ENCODE data around the gene OLFML2A.

Gene OLFML2A

DNA sequence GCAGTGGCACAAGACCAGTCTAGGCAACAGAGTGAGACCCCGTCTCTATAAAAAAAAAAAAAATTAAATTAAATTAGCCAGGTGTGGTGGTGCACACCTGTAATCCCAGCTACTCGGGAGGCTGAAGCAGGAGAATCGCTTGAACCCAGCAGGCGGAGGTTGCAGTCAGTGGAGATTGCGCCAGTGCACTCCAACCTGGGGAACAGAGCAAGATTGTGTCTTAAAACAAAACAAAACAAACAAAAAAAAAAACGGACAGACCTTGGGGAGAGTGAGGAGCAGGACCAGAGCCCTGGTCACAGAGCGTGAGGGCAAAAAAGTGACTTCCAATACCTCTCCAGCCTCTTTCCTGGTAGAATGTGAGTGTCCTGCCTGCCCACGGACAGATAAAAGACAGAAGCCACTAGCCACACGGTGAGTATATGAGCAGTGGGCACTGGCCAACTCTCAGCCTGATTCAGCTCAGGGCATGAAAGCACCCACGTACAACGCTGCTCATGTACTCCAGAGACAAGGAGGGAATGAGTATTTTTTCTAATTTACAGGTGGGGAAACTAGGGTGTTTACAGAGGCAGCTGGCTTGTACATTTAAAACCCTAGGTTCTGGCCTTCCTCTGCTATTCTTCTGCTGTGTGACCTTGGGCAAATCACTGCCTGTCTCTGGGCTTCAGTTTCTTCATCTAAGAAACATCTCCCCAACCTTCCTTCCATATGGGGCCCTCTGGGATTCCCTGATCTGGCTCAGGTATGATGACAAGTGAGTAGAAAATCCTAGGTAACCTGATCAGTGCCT, 1.8 kb downstream of the OLFML2A start:
- no peak for DNase-seq (ENCODE audit: low read depth in 3 of 3)

DNA sequence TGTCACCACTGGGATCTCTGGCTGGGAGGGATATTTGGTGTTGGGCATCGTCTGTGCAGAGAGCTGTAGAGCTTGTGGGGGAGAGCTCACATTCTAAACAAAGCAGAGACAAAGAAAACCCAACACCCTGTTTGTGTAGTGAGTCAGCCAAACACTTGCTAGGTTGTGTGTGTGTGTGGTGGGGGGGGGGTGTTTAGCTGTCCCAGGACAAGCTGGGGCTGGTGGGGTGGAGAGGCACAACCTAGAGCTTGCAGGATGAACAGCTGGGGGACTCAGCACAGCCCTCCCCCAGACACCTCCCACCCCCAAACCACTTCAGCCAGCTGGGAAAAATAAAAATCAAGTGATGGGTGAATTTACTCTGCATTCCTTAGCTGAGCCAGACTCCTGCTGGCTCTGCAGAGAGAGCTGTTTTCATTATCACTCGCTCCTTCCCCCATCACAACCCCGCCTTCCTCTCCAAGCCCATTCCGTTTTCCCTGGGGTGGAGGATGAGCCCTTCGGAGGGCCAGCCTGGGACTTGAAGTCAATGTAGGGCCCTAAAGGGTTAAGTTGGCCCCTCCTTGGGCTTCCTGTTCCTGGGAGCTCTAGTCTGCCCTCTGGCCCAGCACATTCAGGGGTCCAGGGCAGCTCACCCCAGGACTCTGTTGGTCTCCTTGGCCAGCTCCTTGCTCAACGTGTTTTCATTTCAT, 2.6 kb downstream of the OLFML2A start:
- DNase-seq (ENCODE audit: low read depth in 3 of 3) = no peak

DNA sequence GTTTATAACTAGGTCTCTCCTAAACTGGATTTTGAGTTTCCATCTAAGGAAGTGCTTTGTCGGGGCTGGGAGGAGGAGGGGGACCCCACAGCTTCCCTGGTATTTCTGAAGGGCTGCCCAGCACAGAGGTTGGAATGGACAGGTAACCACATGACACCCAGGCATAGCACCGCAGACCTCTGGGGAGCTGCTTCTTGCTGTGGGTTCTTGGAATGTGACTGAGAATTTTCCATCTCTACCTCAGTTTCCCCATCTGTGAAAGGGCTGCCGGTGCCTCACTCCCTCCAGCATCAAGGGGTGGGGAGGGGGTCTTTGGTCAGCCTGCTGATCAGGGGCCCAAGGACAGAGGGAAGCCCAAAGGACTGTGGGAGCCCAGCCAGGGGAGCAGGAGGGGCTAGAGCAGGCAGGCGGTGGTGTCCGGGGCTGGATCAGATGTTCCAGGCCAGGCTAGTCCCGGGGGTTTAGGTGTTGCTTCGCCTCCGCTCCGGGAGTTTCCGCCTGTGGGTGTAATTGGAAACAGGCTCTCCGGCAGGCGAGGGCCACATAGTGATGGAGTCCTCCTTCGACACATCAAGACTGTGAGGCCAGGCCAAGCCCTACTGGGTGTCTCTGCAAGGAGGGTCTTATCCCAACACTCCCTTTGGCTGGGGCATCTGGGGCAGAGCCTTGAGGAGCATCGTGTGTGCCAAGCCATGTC, 3.3 kb downstream of the OLFML2A start:
- DNase-seq (ENCODE audit: low read depth in 3 of 3) = no peak

DNA sequence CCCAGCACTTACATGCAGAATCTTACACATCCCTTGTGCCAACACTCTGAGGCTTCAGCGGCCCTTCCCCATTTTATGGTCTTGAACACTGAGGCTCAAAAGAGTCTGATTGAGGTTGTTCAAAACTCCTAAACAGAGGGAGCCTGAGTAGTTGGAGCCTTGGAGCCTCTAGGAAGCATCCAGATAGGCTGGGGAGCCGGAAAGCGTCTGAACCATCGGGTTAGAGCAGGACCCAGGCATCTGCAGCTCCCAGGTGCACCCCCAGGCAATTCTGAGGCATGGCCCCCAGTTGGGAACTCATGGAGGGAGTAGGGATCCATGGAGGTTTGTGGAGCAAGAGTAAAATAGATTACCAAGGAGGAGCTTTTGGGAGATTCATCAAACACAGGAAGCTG, 3.8 kb downstream of the OLFML2A start:
- no peak for DNase-seq (ENCODE audit: low read depth in 3 of 3)

DNA sequence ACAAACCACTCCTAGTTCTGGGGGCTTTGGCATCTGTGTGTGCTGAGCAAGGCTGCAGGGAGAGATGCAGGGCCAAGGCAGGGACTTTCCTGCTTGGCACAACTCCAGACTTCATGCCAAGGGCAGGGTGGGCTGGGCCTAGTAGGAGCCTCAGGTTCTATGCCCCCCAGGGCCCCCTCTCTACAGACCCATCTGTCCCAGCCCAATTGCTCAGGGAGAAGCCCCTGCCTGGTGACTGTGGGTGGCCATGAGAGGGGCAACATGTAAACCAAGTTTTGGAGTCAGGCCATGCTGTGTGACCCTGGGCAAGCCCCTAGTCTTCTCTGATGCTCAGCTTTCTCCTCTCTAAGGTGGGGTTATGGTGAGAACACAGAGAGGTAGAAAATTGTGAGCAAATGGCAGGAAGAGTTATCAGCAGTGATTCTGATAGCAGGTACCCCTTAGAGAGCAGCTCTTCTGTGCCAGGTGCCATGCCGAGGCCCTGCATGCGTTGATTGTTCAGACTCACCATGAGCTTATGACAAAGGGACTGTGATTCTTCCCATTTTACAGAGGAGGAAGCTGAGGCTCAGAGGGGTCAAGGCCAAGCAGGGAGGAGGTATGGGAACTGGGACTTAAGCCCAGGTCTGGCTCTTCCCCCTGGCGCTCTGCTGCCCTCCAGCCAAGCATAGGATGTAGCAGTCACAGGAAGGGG, 5.2 kb downstream of the OLFML2A start:
- DNase-seq (ENCODE audit: low read depth in 3 of 3) = no peak

DNA sequence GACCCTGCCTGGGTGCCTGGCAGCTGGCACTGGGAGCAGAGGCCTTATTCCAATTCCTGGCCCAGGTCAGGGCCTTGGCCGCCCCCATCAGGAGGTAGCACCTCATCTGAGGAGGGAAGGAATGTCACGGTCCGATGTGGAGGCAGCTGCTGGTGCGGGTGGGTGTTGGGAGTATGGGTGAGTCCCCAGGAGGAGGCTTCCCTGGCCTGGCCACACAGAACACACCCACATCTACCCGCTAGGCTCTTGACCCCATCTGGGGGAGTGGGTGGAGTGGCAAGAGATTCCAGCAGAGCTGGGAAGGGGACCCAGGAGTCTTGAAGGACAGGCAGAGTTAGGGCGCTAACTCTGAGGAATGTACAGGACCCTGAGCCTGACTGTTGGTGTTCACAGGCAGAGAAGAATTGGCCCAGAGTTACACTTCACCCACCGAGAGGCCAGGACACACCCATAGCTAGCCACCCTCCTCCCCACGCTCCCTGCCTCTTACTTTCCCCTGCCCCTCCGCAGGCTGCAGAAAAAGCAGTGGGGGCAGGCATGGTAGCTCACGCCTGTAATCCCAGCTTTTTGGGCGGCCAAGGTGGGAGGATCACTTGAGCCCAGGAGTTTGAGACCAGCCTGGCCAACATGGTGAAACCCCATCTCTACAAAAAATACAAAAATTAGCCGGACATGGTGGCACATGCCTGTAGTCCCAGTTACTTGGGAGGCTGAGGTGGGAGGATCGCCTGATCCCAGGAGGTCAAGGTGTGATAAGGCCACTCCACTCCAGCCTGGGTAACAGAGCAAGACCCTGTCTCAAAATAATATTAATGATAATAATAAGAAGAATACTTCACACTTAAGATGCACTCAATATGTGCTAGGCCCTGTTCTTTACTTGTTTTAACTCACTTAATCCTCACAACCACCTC, 6.0 kb downstream of the OLFML2A start:
- no peak for DNase-seq (ENCODE audit: low read depth in 3 of 3)

DNA sequence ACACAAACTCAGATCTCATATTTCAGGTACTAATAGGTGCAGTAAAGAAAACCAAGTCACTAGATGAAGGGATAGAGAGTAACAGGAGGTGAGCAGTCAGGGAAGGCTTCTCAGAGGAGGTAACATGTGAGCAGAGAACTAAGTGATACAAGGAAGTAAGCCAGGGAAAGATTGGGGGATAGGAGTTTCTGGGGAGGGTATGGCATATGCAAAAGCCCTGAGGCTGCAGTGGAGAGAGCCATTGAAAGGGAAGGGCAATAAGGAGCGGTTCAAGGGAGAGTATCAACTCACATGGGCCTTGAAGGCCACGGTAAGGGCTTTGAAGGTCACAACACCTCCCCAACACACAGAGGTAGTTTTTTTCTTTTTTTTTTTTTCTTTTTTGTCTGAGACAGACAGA, 6.9 kb downstream of the OLFML2A start:
- no peak for DNase-seq (ENCODE audit: low read depth in 3 of 3)

DNA sequence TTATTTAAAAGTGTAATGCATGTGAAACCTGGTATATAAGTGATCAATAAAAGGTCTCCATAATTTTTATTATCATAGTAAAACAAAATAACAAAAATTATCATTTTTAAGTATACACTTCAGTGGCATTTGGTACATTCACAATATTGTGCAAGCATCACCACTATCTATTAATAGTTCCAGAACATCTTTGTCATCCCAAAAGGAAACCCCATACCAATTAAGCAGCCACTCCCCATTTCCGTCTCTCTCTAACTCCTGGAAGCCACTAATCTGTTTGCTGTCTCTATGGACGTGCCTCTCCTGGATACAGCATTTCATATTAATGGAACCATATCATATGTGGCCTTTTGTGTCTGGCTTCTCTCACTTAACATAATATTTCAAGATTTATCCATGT, 7.6 kb downstream of the OLFML2A start:
- no peak for DNase-seq (ENCODE audit: low read depth in 3 of 3)

DNA sequence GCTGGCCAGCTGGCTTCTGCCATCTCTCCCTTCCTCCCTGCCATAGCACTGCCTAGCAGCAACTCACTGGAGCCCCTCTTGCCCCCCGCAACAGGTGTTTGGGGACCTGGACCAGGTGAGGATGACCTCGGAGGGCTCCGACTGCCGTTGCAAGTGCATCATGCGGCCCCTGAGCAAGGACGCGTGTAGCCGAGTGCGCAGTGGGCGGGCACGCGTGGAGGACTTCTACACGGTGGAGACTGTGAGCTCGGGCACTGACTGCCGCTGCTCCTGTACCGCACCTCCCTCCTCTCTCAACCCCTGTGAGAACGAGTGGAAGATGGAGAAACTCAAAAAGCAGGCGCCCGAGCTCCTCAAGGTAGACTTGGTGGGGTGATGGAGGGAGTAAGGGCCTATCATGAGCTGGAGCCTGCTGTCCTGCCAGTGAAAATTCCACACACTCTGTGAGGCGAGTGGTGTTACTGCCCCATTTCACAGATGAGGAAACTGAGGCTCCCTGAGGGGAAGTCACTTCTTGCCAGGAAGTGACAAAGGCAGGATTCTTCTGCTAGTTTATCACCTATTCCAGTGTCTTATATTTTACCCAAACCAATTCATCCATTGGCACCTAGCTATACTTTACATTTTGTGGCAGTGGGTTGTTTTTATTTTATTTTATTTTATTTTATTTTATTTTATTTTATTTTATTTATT, 10.1 kb downstream of the OLFML2A start:
- DNase-seq (ENCODE audit: low read depth in 3 of 3) = no peak

DNA sequence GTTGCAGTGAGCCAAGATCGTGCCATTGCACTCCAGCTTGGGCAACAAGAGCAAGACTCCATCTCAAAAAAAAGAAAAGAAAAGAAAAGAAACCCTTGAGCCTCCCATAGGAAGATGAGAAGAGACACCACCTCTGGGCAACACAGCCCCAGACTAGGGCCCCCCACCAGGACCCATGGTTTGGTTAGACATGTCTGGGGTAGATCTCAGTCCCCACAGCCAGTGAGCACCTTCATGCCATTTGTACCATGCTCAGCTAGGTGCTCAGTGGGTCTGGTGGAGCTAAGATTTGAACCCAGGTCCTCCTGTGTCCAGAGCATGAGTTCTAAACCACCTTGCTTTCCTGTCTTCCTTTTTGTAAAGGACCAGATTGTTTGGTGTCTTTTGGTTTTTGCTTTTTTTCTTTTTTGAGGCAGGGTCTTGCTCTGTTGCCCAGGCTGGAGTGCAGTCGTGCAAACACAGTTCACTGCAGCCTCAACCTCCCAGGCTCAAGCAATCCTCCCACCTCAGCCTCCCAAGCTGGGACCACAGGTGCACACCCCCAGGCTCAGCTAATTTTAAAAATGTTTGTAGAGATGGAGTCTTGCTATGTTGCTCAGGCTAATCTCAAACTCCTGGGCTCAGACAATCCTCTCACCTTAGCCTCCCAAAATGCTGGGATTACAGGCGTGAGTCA, 11.7 kb downstream of the OLFML2A start:
- no peak for DNase-seq (ENCODE audit: low read depth in 3 of 3)

DNA sequence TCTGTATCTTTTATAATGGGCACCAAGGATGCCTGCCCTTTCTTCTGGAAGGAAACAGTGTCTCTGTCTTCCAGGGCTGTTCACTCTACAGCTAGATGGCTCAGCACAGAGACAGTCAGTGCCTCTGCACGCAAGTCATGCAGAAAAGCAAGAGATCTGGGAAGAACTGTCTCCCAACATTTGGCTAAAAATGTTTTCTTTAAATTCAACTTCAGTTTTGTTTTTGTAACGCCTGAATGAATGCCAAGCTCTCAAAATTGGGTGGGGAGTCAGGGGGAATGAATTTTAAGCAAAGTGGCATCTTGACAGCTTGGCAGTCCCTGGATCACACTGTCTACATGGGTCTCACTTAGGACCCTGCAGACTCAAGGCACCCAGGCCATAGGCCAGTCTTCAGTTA, 12.6 kb downstream of the OLFML2A start:
- no peak for DNase-seq (ENCODE audit: low read depth in 3 of 3)

DNA sequence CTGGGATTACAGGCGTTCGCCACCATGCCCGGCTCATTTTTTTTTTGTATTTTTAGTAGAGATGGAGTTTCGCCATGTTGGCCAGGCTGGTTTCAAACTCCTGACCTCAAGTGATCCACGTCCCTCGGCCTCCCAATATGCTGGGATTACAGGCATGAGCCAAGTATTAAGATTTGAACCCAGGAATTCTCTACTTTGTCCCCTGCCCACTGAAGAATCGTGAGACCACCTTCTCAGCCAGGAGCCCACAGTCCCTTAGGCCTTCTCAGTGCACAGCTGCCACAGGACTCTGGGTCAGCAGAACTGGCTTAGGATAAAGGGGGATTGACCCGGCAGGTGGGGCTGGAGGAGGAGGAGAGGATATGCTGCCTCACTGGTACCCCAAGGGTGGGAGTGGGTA, 13.4 kb downstream of the OLFML2A start:
- DNase-seq (ENCODE audit: low read depth in 3 of 3) = no peak

DNA sequence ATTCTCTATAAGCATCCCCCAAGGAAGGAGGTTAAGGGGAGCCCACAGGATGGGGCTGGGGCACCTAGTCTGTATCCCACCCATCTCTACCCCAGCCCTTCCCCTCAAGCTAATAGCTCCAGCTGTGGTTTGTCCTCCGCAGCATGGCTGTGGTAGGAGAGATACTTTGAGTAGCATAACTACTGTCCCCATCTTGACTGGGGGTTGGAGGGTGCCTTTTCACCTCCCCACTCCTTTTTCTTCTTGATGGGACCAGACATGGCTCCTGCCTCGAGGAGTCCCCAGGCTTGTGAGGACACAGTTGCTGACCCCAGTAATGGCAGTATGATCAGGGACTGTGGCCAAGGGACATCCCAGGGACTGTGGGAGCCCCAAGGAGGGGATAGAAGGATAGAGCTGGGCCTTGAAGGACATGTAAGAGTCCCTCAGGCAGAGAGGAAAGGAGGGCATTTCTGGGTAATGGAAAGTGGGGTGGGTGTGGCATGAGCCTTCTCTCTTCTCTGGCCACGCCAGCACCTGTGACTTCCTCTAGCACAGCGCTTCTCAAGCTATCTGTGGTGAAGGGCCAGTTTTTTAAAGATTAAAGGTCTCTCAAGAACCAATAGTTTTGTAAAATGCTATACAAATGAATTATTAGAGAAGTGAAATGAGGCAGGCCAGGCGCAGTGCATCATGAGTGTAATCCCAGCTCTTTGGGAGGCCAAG, 14.0 kb downstream of the OLFML2A start:
- no peak for DNase-seq (ENCODE audit: low read depth in 3 of 3)

DNA sequence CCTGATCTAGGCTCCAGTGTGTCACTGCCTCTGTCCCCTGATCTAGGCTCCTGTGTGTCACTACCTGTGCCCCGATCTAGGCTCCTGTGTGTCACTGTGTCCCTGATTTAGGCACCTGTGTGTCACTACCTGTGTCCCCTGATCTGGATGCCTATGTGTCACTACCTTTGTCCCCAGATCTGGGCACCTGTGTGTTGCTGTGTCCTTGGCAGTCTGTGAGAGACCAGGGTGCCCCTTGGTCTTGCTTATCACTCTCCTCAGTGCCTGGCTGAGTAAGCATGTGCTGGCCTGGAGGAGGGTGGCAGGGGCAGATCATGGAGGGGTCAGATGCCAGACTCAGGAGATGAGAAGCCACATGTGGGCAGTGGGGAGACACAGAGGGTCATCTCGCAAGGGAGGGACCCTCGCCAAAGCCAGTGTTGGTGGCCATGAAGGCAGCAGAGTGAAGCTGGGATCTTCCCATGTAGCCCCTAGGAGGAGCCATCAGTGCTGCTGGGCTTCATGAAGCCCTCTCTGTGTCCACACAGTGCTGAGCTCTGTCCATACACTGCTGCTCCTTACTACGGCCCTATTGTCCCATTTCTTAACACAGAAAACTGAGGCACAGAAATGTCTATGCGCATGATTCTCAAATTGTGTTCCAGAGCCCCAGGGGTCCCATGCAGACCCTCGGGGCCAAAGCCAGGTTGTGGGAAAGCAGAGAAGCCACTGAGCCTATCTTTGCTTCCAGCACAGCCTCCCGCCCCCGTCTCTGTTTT, 15.5 kb downstream of the OLFML2A start:
- DNase-seq (ENCODE audit: low read depth in 3 of 3) = no peak

DNA sequence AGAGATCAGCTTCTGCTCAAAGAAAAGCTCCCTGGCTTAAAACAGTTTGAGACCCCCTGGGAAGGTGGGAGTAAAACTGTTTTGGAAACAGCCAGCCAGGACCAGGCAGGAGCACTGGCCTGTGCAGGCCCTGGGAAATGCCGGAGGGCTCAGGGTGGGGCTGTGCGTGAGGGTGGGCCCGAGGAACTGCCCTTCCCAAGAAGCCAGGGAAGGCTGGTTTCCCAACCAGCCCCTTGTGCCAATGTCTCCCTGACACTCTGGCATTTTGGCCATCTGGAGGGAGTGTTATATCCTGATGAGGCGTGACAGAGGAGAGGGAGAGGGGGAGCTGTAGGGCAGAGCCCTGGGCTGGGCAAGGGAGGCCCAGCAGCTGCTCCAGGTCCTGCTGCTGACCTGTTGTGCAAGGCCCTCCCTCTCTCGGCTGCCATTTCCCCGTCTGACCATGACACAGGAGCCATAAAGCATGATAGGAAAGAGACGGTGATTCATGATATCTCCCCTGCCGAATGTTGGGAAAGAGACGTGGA, 16.1 kb downstream of the OLFML2A start:
- DNase-seq (ENCODE audit: low read depth in 3 of 3) = no peak

DNA sequence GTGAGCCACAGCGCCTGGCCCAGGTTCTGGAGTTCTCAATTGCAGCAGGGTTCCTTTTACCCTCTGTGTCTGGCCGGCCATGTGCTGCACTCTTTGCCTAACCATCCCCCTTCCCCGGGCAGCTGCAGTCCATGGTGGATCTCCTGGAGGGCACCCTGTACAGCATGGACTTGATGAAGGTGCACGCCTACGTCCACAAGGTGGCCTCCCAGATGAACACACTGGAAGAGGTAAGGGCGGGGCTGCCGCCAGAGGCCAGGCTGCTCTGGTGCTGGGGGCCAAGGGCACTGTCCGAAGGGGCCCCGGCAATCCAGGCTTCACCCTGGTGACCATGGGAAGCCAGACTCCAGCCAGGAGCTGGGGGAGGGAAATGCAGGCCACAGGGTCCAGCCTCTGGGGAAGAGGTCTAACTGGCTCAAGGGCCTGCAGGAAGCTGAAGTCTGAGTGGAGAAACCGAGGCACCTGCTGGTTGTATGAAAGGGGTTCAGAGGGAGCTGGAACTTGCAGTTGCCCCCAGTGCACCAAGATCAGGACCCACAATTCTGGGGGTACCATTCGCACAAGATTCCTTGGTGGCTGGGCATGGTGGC, 18.1 kb downstream of the OLFML2A start:
- no peak for DNase-seq (ENCODE audit: low read depth in 3 of 3)

DNA sequence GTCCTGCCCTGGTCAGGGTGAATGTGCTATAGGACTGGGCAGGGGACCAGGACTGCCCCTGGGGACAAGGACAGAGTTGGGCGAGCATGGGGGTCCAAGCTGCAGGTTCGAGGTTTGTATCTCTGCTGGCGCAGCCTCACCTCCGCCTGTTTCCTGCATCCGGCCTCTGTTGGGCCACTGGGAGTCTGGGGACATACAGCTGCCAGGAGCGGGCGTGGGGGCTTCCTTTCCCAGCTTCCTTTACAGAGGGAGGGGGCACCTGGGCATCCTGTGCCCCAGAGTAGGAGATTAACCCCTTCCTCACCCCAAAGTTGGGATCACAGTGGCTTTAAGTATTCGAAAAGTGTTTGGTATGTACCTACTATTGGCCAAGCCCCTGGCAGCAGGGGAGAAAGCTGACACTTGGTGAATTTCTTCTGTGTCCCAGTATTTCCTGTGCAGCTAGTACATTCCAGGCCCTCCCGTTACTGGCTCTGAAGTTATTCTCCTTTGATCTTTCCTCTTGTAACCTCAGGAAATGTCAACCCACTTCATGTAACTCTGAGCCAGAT, 19.0 kb downstream of the OLFML2A start:
- DNase-seq (ENCODE audit: low read depth in 3 of 3) = no peak
